ENCODE data around the gene SPRYD3.

The SPRYD3 gene

DNA sequence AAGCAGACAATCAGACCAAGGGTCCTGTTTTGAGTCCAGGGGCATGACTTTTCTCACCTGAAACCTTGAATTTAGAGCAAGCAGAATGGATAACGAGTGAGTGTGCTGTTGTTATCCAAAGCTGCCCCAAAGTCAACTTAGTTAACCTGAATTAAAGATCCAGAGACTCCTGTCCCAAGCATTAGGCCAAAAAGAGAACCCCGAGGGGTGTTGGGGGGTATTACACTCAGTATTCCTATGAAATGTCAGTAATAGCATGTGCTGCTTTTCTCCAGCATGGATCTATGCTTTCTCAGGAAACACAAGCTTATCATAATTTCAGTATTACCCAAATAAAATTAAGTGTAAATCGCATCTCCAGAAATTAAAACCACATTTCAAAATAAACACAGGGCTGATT, 53.9 kb downstream of the SPRYD3 start:
- H3K4me3 ChIP-seq (replicated peaks in 1 of 2; ENCODE audit: low read depth in 2 of 2, low read length in 2 of 2): no peak overlapping the region
- no peak for TF ChIP-seq CTCF (IDR thresholded peaks at IDR 0.05; ENCODE audit: low read depth, low read length)

GRCh38 chr12:53014709-53015108, 64.5 kb downstream of the SPRYD3 start:
- TF ChIP-seq CTCF (IDR thresholded peaks at IDR 0.05; ENCODE audit: low read depth, low read length): no peak
- DNase-seq (ENCODE audit: low read depth in 2 of 2): no peak
- H3K4me3 ChIP-seq (replicated peaks in 1 of 2; ENCODE audit: low read depth in 2 of 2, low read length in 2 of 2): no peak overlapping the region

More for the DNA sequence above, 53.9 kb downstream of the SPRYD3 start:
- no peak for DNase-seq (ENCODE audit: low read depth in 2 of 2)
